DMS 273 (cell line): ENCODE results near the gene MEF2D.

ENCODE experiments used
- DNase-seq: peaks from one replicate; lab custom pipeline; 2025; ENCODE audit not compliant: unreplicated experiment; lab: John Stamatoyannopoulos, UW

MEF2D gene

GRCh38 chr1:156525071-156525501 is 24.5 kb upstream of the MEF2D start:
- DNase-seq: no peak

GRCh38 chr1:156524481-156524869 is 23.9 kb upstream of the MEF2D start:
- DNase-seq: no peak

GRCh38 chr1:156523801-156524480 is 23.4 kb upstream of the MEF2D start:
- DNase-seq: no peak

DNA sequence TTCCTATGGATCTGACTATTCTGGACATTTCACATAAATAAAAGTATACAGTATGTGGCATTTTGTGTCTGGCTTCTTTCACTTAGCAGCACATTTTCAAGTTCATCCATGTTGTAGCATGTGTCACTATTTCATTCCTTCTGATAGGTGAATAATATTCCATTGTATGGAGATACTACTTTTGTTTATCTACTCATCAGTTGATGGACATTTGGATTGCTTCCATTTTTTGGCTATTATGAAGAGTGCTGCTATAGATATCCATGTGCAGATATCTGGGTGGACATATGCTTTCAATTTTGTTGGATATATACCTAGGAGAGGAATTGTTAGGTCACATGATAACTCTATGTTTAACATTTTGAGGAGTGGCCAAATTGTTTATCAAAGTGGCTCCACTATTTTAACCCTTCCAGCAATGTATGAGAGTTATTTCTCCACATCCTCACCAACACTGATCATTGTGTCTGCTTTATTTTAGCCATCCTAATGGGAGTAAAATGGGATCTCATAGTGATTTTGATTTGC is 21.9 kb upstream of the MEF2D start:
- no peak for DNase-seq

- DNase-seq: no peak
These were observed 17.2 kb upstream of the MEF2D start for GRCh38 chr1:156517748-156518147.

GRCh38 chr1:156516821-156517220 is 16.2 kb upstream of the MEF2D start:
- no peak for DNase-seq

DNA sequence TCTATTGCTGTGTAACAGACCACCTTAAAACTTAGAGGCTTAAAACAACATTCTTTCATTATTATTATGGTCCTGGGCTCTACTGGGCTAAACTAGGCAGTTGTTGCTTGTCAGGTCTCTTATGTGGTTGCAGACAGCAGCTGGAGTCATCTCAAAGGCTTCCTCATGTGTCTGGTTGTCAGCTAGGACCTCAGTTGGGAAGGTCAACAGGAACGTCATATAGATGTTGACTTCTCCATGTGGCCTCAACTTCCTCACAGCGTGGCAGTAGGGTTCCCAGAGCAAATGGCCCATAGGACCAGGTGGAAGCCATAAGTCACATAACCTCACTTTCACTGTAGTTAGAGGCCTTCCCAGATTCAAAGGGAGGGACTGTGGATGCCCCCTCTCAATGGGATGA is 15.4 kb upstream of the MEF2D start:
- DNase-seq: no peak

- no peak for DNase-seq
These were observed 12.6 kb upstream of the MEF2D start for GRCh38 chr1:156513185-156513584.

- no peak for DNase-seq
These were observed 11.1 kb upstream of the MEF2D start for GRCh38 chr1:156511644-156512043.

DNA sequence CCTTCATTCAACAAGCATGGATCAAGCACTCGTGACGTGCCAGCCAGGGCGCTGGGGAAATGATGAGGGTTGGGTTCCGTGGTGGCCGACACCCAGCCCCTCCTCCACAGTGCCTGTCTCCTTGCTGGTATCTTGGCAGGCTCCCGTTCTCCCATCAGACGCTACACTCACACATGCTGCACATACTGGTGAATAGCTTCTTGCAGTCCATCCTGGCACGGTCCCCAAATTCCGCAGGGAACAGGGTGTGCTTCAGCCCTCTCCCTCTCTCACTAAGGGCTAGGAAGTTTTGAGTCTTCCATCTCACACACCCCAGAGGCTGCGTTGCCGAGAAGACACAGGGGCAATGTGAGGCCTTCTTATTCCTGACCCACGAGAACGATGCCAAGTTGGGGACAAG is 10.1 kb upstream of the MEF2D start:
- peak; percentile 55 for DNase-seq

- no peak for DNase-seq
These were observed 9.0 kb upstream of the MEF2D start for GRCh38 chr1:156509424-156510034.

- no peak for DNase-seq
These were observed 8.3 kb upstream of the MEF2D start for GRCh38 chr1:156508955-156509234.

- DNase-seq: no peak
These were observed 7.8 kb upstream of the MEF2D start for GRCh38 chr1:156508205-156508954.

GRCh38 chr1:156506450-156506849 is 5.9 kb upstream of the MEF2D start:
- no peak for DNase-seq

DNA sequence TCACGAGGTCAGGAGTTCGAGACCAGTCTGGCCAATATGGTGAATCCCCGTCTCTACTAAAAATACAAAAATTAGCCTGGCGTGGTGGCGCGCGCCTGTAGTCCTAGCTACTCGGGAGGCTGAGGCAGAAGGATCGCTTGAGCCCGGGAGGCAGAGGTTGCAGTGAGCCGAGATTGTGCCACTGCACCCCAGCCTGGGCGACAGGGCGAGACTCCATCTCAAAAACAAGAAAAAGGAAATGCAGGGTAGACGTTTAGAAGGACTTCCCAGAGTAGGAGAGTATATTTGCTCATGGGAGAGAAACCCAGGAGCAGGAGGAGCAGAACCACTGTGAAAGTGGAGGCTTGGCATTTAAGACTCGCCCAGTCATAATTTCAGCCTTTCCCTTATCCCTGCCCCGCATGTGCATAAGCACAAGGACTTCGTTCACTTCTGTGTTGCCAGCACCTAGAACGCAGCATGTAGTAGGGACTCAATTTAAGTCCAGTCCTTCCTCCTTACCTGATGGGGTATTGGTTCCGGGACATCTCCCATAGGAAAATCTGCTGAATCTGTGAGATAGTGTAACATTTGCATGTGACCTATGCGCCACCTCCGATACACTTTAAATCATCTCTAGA is 5.2 kb upstream of the MEF2D start:
- DNase-seq: no peak

- DNase-seq: peak; percentile 99
These were observed 4.5 kb upstream of the MEF2D start for GRCh38 chr1:156504821-156505678.

DNA sequence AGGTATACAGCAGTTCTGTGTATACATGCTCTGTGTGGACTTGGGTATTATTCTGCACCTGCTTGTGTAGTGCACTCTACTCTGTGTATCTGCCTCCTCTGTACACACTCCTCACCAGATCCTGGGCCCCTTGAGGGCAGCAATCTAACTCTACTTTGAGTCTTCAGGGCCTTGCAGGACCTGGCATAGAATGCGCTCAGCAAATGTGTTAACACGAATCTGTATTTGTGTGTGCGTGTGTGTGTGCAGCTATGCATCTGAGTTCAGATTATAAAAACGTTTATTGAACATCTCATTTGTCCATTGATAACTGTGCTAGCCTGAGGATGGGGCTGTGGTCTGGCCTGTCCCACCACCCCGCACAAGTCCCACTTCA is 3.9 kb upstream of the MEF2D start:
- DNase-seq: peak; percentile 62

DNA sequence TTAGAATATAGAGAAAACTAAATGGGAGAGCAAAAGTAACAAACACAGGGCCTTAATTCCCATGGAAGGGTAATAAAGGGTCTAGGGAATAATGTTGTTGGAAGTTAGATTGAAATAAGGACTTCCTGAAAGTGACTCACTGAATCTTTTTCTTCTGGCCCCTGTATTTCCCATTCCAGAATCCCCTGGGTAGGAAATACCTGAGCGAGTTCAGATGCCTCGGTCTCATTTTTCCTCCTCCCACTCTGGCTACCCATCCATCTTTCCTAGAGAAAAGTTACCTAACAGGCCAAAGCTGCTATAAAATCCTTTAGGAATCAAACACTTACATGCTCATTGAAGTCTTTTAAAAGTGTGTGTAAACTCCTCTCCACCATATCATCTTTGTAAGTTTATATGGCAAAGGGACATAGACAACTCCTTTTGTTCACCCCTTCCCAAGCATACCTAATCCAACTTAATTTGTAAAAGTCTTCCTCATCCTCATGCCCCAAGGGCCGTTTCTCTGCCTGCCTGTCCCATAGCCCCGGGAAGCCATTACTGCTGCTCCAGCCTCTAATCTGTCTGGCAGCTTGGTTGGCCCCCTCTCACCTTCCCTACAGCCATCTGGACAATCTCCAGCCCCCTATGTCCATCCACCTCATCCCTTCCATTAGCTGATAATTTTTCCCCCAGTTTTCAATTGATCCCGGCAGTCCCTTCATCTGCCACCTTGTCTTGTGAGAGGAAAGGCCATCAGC is 3.3 kb upstream of the MEF2D start:
- DNase-seq: peak; percentile 62

DNA sequence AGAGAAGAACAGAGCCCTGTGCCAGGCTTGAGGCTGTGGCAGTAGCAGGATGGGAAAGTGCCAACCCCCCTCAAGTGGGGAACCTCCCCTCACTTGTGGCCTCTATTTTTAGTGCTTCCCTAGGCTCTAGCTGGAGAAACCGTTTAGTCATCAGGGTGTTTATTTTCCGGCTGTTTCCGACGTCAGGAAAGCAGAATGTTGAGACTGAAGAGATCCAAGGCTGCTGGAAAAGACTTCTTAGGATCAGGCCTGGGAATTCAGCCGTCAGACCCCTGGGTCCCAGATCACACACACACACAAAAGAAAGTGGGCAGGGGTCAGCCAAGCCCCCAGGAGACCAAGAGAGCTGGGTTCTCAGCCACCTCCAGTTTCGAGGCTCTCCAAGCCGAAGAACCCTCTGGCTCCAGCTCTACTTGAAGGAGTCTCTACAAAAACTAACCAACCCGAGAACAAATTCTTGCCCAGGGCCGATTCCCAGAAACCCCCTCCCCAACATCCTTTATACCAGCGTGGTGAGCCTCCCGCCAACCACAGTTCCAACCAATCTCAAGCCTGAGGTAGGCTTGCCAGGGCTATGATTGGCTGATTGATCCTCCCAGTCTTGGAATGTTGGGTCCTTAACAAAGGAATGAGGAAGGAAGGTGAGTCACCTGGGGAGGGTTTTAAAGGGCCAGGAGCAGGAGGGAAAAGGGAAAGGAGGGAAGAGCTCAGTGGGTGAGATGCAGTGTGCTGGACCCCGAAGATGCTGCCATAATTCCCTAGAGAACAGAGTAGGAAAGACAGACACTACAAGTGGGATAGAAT is 2.5 kb upstream of the MEF2D start:
- peak; percentile 50 for DNase-seq
